ENCODE data around the gene CARD19. TPM values are rescaled to one million over a fixed set of nuclear protein-coding genes. Genes with fewer than 3 reads are reported as not detected.
A peak's percentile ranks its signal among the peaks of the same experiment; 100 is the strongest.
"Not testable (repeated sequence)": the region's sequence is repeated elsewhere in the genome, so short reads cannot be mapped to it uniquely, and the experiment has no call there.

Gene CARD19
- total RNA-seq, 4 donors from 2014 or later, result 45.6 to 67.7 (median 60.7) TPM

DNA sequence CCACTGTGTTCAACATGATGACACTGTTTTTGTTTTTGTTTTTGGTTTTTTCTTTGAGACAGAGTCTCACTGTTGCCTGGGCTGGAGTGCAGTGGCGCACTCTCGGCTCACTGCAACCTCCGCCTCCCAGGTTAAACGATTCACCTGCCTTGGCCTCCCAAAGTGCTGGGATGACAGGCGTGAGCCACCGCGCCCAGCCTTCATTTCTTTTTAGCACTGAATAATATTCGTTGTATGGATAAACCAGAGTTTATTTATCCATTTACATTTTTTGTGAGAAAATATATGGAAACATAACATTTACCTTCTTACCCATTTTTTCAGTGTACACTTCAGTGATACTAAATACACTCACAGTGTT lies 4.2 kb downstream of the CARD19 start:
- TF ChIP-seq, protein P1, sequence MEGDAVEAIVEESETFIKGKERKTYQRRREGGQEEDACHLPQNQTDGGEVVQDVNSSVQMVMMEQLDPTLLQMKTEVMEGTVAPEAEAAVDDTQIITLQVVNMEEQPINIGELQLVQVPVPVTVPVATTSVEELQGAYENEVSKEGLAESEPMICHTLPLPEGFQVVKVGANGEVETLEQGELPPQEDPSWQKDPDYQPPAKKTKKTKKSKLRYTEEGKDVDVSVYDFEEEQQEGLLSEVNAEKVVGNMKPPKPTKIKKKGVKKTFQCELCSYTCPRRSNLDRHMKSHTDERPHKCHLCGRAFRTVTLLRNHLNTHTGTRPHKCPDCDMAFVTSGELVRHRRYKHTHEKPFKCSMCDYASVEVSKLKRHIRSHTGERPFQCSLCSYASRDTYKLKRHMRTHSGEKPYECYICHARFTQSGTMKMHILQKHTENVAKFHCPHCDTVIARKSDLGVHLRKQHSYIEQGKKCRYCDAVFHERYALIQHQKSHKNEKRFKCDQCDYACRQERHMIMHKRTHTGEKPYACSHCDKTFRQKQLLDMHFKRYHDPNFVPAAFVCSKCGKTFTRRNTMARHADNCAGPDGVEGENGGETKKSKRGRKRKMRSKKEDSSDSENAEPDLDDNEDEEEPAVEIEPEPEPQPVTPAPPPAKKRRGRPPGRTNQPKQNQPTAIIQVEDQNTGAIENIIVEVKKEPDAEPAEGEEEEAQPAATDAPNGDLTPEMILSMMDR (IDR thresholded peaks at IDR 0.05), result no peak
- no peak for TF ChIP-seq POLR2A (IDR thresholded peaks at IDR 0.05)
- H3K4me3 ChIP-seq (ENCODE audit: low read depth, poor library complexity, severe bottlenecking), result no peak overlapping the region
- intact Hi-C loops (cut with DNase I; ENCODE audit: low total_unique reads), result no loop called here
- WGBS, 2 donors, result 93 to 94% methylated on average over 8 of the region's 8 CpGs
- DNase-seq (ENCODE audit: low spot score in 2 of 2), result peak in 1 of 2 donors; percentile 71

DNA sequence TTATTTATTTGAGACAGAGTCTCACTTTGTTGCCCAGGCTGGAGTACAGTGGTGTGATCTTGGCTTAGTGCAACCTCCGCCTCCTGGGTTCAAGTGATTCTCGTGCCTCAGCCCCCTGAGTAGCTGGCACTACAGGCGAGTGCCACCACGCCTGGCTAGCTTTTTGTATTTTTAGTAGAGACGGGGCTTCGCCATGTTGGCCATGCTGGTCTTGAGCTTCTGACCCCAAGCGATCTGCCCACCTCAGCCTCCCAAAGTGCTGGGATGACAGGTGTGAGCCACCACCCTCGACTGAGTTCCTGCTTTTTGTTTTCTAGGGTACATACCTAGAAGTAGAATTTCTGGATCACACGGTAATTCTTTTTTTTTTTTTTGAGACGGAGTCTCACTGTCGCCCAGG lies 5.1 kb downstream of the CARD19 start:
- H3K4me3 ChIP-seq (ENCODE audit: low read depth, poor library complexity, severe bottlenecking); intact Hi-C loops (cut with DNase I; ENCODE audit: low total_unique reads): not testable (repeated sequence)
- 85 to 99% methylated on average over 11 of the region's 11 CpGs for WGBS, 2 donors
- DNase-seq (ENCODE audit: low spot score in 2 of 2), result peak in 1 of 2 donors; percentile 42

DNA sequence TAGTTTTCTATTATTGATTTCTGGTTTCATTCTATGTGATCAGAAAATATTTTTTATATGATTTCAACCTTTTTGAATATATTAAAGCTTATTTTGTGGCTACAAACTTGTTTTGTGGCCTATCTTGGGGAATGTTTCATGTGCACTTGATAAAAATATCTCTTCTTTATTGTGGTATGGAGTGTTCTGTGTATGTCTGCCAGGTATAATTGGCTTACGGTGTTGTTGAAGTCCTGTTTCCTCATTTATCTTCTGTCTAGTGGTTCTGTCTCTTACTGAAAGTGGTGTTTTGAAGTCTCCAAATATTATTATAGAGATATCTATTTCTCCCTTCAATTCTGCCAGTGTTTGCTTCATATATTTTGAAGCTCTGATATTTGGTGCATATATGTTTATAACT lies 9.6 kb downstream of the CARD19 start:
- TF ChIP-seq, protein P1 (IDR thresholded peaks at IDR 0.05), result no peak
- TF ChIP-seq POLR2A (IDR thresholded peaks at IDR 0.05), result no peak
- DNase-seq (ENCODE audit: low spot score in 2 of 2), result no peak
- 75 to 93% methylated on average over 1 of the region's 1 CpG for WGBS, 2 donors
- H3K4me3 ChIP-seq (ENCODE audit: low read depth, poor library complexity, severe bottlenecking), result no peak overlapping the region
- intact Hi-C loops (cut with DNase I; ENCODE audit: low total_unique reads), result no loop called here

DNA sequence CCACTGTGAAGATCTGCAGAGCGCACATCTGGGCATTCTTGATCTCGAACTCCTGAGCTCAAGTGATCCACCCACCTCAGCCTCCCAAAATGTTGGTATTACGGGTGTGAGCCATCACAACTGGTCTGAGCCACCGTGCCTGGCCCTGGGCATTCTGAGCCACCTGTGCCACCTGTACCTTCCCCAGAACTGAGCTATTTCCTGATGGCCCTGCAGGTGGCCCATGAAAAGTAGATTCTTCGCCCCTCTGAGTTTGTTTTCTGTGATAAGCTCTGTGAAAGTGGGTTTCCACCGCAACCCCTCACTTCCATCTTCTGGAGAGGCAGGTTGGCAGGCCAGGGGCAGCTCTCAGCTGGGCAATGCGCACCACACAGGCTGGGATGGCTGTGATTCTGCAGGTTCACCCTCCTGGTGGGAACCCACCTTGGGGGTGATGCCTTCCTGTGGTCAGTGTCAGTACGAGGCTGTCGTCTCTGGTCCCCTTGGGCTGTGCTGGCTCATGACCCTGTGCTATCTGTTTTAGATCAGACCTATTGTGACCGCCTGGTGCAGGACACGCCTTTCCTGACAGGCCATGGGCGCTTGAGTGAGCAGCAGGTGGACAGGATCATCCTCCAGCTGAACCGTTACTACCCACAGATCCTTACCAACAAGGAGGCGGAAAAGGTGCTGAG lies 11.3 kb downstream of the CARD19 start:
- TF ChIP-seq, protein P1 (IDR thresholded peaks at IDR 0.05), result no peak
- TF ChIP-seq POLR2A (IDR thresholded peaks at IDR 0.05), result no peak
- DNase-seq (ENCODE audit: low spot score in 2 of 2), result peak in 1 of 2 donors; percentile 72
- 85 to 90% methylated on average over 12 to 14 of the region's 14 CpGs for WGBS, 2 donors
- H3K4me3 ChIP-seq (ENCODE audit: low read depth, poor library complexity, severe bottlenecking), result no peak overlapping the region
- intact Hi-C loops (cut with DNase I; ENCODE audit: low total_unique reads), result no loop called here

DNA sequence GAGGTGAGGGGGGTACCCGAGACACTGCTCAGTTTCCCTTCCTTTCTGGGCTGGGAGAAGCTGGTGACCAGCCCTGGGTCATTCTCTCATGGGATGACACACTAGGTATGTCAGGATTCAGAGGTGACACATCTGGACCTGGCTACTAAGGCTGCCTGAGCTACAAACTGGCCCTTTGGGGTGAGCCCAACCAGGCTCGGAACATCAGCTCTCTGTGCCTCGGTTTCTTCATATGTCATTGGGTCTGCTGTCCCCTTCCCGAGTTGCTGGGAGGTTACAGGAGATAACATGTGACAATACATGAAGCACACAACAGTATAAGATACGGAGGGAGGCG lies 11.8 kb downstream of the CARD19 start:
- peak in 1 of 2 donors; percentile 59 for DNase-seq (ENCODE audit: low spot score in 2 of 2)
- 89 to 94% methylated on average over 6 of the region's 6 CpGs for WGBS, 2 donors
- H3K4me3 ChIP-seq (ENCODE audit: low read depth, poor library complexity, severe bottlenecking), result no peak overlapping the region
- intact Hi-C loops (cut with DNase I; ENCODE audit: low total_unique reads), result no loop called here
- TF ChIP-seq, protein P1 (IDR thresholded peaks at IDR 0.05), result no peak
- no peak for TF ChIP-seq POLR2A (IDR thresholded peaks at IDR 0.05)

DNA sequence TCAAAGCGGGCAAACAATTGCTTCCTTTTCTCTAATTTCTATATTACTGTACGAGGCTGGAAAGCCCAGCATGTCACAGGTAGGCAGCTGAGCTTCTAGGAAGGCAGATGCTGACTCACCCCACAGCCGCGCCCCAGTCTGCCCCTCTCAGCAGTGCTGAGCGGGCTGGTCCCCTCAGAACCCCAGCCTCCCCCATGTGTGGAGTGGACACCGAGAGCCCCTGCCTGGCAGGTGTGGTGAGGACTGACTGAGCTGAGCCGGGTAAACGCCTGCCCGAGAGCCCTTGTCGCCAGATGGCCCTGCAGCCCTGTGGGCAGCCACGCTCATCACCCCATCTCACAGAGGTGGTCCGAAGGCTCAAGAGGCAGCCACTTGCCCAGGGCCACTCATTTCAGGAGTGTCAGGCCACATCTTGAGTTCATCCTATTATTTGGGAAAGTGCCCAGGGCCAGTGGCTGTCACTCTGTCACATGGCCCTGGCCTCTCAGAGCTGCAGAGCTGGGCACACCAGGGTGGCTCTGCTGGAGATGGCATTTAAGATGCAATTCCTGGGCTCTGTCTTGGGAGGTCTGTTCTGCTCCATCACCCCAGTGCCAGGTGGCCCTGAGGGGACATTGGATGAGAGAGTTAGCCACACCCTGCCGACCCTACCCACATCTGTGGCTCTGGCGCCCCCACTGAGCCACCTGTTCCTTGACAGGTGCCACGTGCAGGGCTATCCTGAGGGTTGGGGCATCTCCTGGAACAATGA lies 12.4 kb downstream of the CARD19 start:
- intact Hi-C loops (cut with DNase I; ENCODE audit: low total_unique reads), result no loop called here
- H3K4me3 ChIP-seq (ENCODE audit: low read depth, poor library complexity, severe bottlenecking), result no peak overlapping the region
- TF ChIP-seq POLR2A (IDR thresholded peaks at IDR 0.05), result no peak
- TF ChIP-seq, protein P1 (IDR thresholded peaks at IDR 0.05), result no peak
- DNase-seq (ENCODE audit: low spot score in 2 of 2), result peak in 1 of 2 donors; percentile 74
- WGBS, 2 donors, result 78 to 80% methylated on average over 12 to 13 of the region's 15 CpGs
